GM13976 (cell line): ENCODE data around the gene NDUFB8.

ENCODE experiments used
- DNase-seq: peaks from one replicate; pipeline ENCODE4 v3.0.0; 2012; ENCODE audit warnings: low spot score
- CTCF ChIP-seq: IDR thresholded peaks from 2 replicates; pipeline ENCODE4 v1.5.1; 2012; ENCODE audit warnings: borderline replicate concordance, mild to moderate bottlenecking; ENCODE audit not compliant: insufficient read depth; ENCODE audit errors: extremely low read depth, missing control alignments, control extremely low read depth
- in situ Hi-C: fragments of 300-500 bp; cut with MboI; formaldehyde crosslinking; loops from one replicate; pipeline ENCODE4 v1.12.0; 2022; ENCODE audit warnings: low sequenced_read_pairs, mixed read lengths, inconsistent platforms; ENCODE audit not compliant: unreplicated experiment

The NDUFB8 gene

GRCh38 chr10:100551196-100551595 is 21.5 kb upstream of the NDUFB8 start:
- no peak for TF ChIP-seq CTCF
- DNase-seq: no peak
- in situ Hi-C loops: loop anchor here (25.0 kb wide), 1 partner anchor 186 kb away; the partner anchor contains the start of gene PAX2

DNA sequence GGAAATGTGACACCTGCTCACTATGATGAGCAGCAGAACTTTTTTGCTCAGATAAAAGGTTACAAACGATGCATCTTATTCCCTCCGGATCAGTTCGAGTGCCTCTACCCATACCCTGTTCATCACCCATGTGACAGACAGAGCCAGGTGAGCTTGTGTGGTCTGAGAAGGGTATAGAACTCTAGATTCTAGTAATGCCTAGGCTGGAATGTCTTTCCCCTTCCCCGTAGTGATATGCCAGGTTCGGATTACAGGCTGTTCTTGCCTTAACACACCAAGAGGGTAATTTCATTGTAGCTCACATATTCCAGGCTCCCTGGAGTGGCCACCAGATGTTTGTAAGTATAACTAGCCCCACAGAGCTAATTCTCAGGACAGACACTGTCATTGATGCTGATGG is 15.3 kb upstream of the NDUFB8 start:
- in situ Hi-C loops: no loop called here
- no peak for DNase-seq
- no peak for TF ChIP-seq CTCF

DNA sequence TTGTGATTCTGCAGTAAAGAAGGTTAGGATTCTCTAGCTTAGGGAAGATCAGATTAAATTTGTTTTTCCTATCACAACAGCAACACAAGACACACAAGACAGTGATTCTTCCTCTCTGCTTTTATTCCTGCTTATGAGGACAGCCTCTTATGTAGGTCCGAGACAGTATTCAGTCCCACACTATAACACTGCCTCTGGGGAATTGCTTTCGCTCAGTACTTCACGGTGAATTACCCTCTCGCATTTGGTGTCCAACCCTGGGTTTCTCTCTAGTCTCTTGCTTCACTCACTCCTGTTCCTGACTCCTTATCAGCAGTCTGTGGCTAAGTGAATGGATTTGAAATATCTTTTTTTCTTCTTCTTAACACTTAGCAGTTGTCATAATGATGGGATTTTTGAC is 7.8 kb upstream of the NDUFB8 start:
- no peak for TF ChIP-seq CTCF
- in situ Hi-C loops: no loop called here
- no peak for DNase-seq

DNA sequence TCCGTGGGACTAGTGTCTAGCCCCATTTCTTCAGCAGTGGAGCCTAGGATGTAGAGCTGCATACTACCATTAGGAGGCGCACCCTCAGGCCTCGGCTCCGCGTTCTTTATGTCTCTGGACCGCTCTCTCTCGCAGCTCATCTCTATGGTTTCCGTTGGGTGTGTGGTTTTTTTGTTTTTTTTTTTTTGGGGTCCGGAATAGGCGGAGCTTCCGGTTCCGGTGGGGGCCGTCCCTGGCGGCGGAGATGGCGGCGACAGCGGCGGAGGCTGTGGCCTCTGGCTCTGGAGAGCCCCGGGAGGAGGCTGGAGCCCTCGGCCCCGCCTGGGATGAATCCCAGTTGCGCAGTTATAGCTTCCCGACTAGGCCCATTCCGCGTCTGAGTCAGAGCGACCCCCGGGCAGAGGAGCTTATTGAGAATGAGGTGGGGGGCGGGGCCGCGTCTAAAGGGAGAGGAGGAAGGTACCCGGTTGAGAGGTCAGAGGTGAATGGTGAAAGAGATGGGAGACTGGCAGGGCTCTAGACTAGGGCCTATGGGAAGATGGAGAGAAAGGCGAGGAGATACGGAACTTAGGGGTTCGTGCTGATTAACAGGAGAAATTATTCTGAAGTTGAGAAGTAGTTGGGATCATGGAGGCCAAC is 6.2 kb upstream of the NDUFB8 start, which contains the start of gene HIF1AN:
TSS of gene HIF1AN (plus strand) at position 229 of the 639 bp plus-strand sequence. CDS start at position 245, 16 bp downstream.
- peak; percentile 97 for DNase-seq
- TF ChIP-seq CTCF: peak; percentile 95
- in situ Hi-C loops: no loop called here

DNA sequence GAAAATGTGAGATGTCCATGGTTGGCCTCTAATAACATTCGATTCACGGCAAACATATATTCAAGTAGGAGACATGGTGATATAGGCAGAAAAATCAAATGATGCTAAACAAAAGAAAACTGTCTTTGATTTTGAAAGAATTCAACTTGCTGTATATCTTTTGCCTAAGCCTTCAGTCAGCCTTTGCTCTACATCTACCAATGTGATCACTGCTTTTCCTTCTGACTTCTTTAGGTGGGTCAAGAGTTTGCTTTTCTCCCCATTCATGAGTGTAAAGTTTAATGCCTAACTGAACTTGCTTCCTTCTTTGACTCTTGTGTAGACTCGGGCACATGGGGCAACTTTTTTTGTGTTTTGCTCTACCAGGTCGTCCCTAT is 5.7 kb upstream of the NDUFB8 start:
- in situ Hi-C loops: no loop called here
- no peak for DNase-seq
- TF ChIP-seq CTCF: no peak

DNA sequence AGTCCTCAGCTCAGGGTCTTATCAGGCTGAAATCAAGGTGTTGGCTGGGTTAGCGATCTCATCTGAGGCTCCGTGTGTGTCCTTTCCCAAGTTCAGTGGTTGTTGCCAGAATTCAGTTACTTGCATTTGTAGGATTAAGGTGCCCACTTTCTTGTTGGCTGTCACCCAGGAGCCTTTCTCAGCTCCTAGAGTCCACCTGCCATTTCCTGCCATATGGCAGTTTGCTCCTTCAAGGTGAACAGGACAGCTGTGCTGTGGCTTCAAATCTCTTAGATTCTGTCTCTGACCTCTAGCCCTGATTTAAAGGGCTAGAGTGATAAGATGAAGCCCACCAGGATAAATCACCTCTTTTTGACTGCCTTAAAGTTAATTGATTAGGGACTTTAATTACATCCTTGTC is 5.1 kb upstream of the NDUFB8 start:
- no peak for TF ChIP-seq CTCF
- in situ Hi-C loops: no loop called here
- DNase-seq: no peak
